SU-DHL-6 (cell line): ENCODE measurements around the gene COQ4.

Source experiments
- H2AFZ ChIP-seq: fragments of 200-600 bp; sonication (generic); 2 replicates; pipeline ENCODE4 v1.6.1; 2014; ENCODE audit warnings: low read depth, mild to moderate bottlenecking, moderate library complexity, mixed read lengths, antibody characterized with exemption, low read length; ENCODE audit not compliant: severe bottlenecking
- H3F3A ChIP-seq: fragments of 200-600 bp; shearing (Covaris generic); 2 replicates; pipeline ENCODE4 v1.6.0; 2016; ENCODE audit warnings: antibody characterized with exemption, mild to moderate bottlenecking; ENCODE audit not compliant: insufficient read depth
- H3K27ac ChIP-seq: fragments of 200-600 bp; sonication (generic); 2 replicates; pipeline ENCODE4 v1.5.1; 2016; ENCODE audit warnings: low read depth, mild to moderate bottlenecking, low read length, moderate library complexity, mixed read lengths
- H3K27me3 ChIP-seq: fragments of 200-600 bp; sonication (generic), shearing (Covaris generic); 2 replicates; pipeline ENCODE4 v1.6.0; 2014; ENCODE audit warnings: mild to moderate bottlenecking, low read length
- H3K36me3 ChIP-seq: fragments of 200-600 bp; sonication (generic); 2 replicates; pipeline ENCODE4 v1.6.1; 2014; ENCODE audit warnings: mild to moderate bottlenecking, low read length, mixed read lengths
- H3K4me2 ChIP-seq: fragments of 300-600, 200-600 bp; shearing (Covaris generic), sonication (generic); 2 replicates; pipeline ENCODE4 v1.6.0; 2014; ENCODE audit warnings: low read length, low read depth, mild to moderate bottlenecking; ENCODE audit not compliant: poor library complexity, severe bottlenecking
- H3K4me3 ChIP-seq: fragments of 200-600 bp; sonication (generic); 2 replicates; pipeline ENCODE4 v1.5.1; 2014; ENCODE audit warnings: antibody characterized with exemption, low read length, mild to moderate bottlenecking, mixed read lengths; ENCODE audit not compliant: insufficient read depth, poor library complexity, severe bottlenecking
- H3K79me2 ChIP-seq: fragments of 200-600 bp; sonication (generic); 2 replicates; pipeline ENCODE4 v1.6.1; 2014; ENCODE audit warnings: mild to moderate bottlenecking, low read length, moderate library complexity; ENCODE audit not compliant: insufficient read depth
- H3K9ac ChIP-seq: fragments of 200-600 bp; sonication (generic); 2 replicates; pipeline ENCODE4 v1.7.0; 2014; ENCODE audit warnings: mild to moderate bottlenecking, low read length
- H3K9me2 ChIP-seq: fragments of 200-600 bp; sonication (generic); replicated peaks from 2 replicates; pipeline ENCODE4 v1.6.1; 2014; ENCODE audit warnings: low read length; ENCODE audit not compliant: insufficient read depth
- H3K9me3 ChIP-seq: fragments of 200-600 bp; sonication (generic); 2 replicates; pipeline ENCODE4 v1.6.1; 2014; ENCODE audit warnings: low read length, mixed read lengths; ENCODE audit not compliant: insufficient read depth
- H4K20me1 ChIP-seq: fragments of 200-600 bp; sonication (generic); 2 replicates; pipeline ENCODE4 v1.6.1; 2014; ENCODE audit warnings: low read depth, mild to moderate bottlenecking, antibody characterized with exemption, low read length, moderate library complexity, mixed read lengths
- CTCF ChIP-seq: fragments of 200-600 bp; sonication (generic); IDR thresholded peaks from one replicate; pipeline ENCODE4 v1.5.1; 2017; ENCODE audit warnings: antibody characterized with exemption, mild to moderate bottlenecking, low read length, moderate library complexity; ENCODE audit not compliant: insufficient read depth, poor library complexity, severe bottlenecking
- EZH2phosphoT487 ChIP-seq: fragments of 200-600 bp; sonication (generic), shearing (Covaris generic); conservative IDR thresholded peaks from 2 replicates; pipeline ENCODE4 v1.6.1; 2018; ENCODE audit warnings: mild to moderate bottlenecking, antibody characterized with exemption, low read length, moderate library complexity, mixed read lengths

Gene COQ4

GRCh38 chr9:128280084-128280622 lies 42.5 kb upstream of the COQ4 start:
- H3K9me3 ChIP-seq = no peaks in the 10 kb centered on the region
- no peak overlapping the region for H2AFZ ChIP-seq
- H3K27ac ChIP-seq = no peak overlapping the region
- no peaks in the 10 kb centered on the region for H3K9me2 ChIP-seq
- no peak overlapping the region for H3K4me3 ChIP-seq
- H3K27me3 ChIP-seq = no peaks in the 10 kb centered on the region
- no peak overlapping the region for H3K9ac ChIP-seq
- H3K79me2 ChIP-seq = peaks cover 2% of the 10 kb centered on the region
- H3F3A ChIP-seq = no peaks in the 10 kb centered on the region
- no peak overlapping the region for H3K4me2 ChIP-seq
- H4K20me1 ChIP-seq = no peaks in the 10 kb centered on the region
- no peak for TF ChIP-seq CTCF
- no peak for TF ChIP-seq EZH2phosphoT487
- H3K36me3 ChIP-seq = no peaks in the 10 kb centered on the region

- no peaks in the 10 kb centered on the region for H4K20me1 ChIP-seq
- no peak overlapping the region for H3K9ac ChIP-seq
Measured at GRCh38 chr9:128282500-128282899, 40.1 kb upstream of the COQ4 start.

GRCh38 chr9:128285033-128285784 lies 37.4 kb upstream of the COQ4 start:
- Histone ChIP-seq H3K4me2 (no peak overlapping the region), H3K9me3 (no peaks in the 10 kb centered on the region), H3K27me3 (no peaks in the 10 kb centered on the region), H4K20me1 (no peaks in the 10 kb centered on the region), H3K36me3 (no peaks in the 10 kb centered on the region), H3K9me2 (no peaks in the 10 kb centered on the region), H3K27ac (no peak overlapping the region), H2AFZ (no peak overlapping the region), H3K9ac (no peak overlapping the region), H3F3A (no peaks in the 10 kb centered on the region), H3K79me2 (no peaks in the 10 kb centered on the region), H3K4me3 (no peak overlapping the region)
- TF ChIP-seq CTCF (no peak), EZH2phosphoT487 (no peak)

More at GRCh38 chr9:128282500-128282899, 40.1 kb upstream of the COQ4 start:
- Histone ChIP-seq H3K27ac (no peak overlapping the region), H3K4me2 (no peak overlapping the region), H3K9me2 (no peaks in the 10 kb centered on the region), H3K9me3 (no peaks in the 10 kb centered on the region), H3K4me3 (no peak overlapping the region), H3F3A (no peaks in the 10 kb centered on the region), H3K36me3 (no peaks in the 10 kb centered on the region), H2AFZ (no peak overlapping the region), H3K79me2 (no peaks in the 10 kb centered on the region), H3K27me3 (no peaks in the 10 kb centered on the region)
- TF ChIP-seq EZH2phosphoT487 = no peak
- TF ChIP-seq CTCF = no peak
